Keratinocyte (primary cell): Measurements from ENCODE around the gene ANTXRL. TPM values are rescaled to one million over a fixed set of nuclear protein-coding genes. Genes with fewer than 3 reads are reported as not detected.

Experiments used
- DNase-seq: peaks from one replicate; pipeline ENCODE4 v3.0.0-alpha.2; 2011; ENCODE audit warnings: low read depth, missing footprints, low spot score
- FAIRE-seq: peaks from 2 replicates; lab custom pipeline; 2011; peaks lifted over from hg19 to GRCh38; lab: Jason Lieb, UNC
- H2AFZ ChIP-seq: 2 replicates; pipeline ENCODE4 v1.6.0; 2012; ENCODE audit warnings: low read length, control low read depth, inconsistent platforms; ENCODE audit not compliant: control insufficient read depth
- H3K27ac ChIP-seq: 2 replicates; pipeline ENCODE4 v1.5.1; 2011; ENCODE audit warnings: low read length; ENCODE audit not compliant: control insufficient read depth, insufficient read depth
- H3K27me3 ChIP-seq: 3 replicates; pipeline ENCODE4 v1.6.0; 2011; ENCODE audit warnings: low read length; ENCODE audit not compliant: control insufficient read depth, insufficient read depth; ENCODE audit errors: extremely low read depth
- H3K36me3 ChIP-seq, 2 experiments: 2 replicates in 1 of 2; 3 replicates in 1 of 2; pipeline ENCODE4 v1.5.1; 2011; ENCODE audit warnings: low read length in 2 of 2, mild to moderate bottlenecking in 1 of 2; ENCODE audit not compliant: control insufficient read depth in 2 of 2, insufficient read depth in 2 of 2; ENCODE audit errors: extremely low read depth in 1 of 2
- H3K4me1 ChIP-seq: 3 replicates; pipeline ENCODE4 v1.5.1; 2011; ENCODE audit warnings: low read length; ENCODE audit not compliant: control insufficient read depth, insufficient read depth; ENCODE audit errors: extremely low read depth
- H3K4me2 ChIP-seq: 3 replicates; pipeline ENCODE4 v1.6.0; 2011; ENCODE audit warnings: low read depth, low read length; ENCODE audit not compliant: control insufficient read depth, insufficient read depth; ENCODE audit errors: extremely low read depth
- H3K4me3 ChIP-seq, 3 experiments: fragments of 200-600 bp in 1 of 3; sonication (generic) in 1 of 3; 2 replicates in 2 of 3; 3 replicates in 1 of 3; pipeline ENCODE4 v1.5.1; 2011 to 2016; ENCODE audit warnings: low read length in 3 of 3, mild to moderate bottlenecking in 3 of 3, control low read depth in 2 of 3, inconsistent platforms in 1 of 3, low read depth in 1 of 3, mixed read lengths in 1 of 3, mixed run types in 1 of 3, moderate library complexity in 1 of 3; ENCODE audit not compliant: control insufficient read depth in 2 of 3, insufficient read depth in 2 of 3; ENCODE audit errors: extremely low read depth in 1 of 3
- H3K79me2 ChIP-seq: 2 replicates; pipeline ENCODE4 v1.6.0; 2012; ENCODE audit warnings: low read length; ENCODE audit not compliant: control insufficient read depth, insufficient read depth
- H3K9ac ChIP-seq: 3 replicates; pipeline ENCODE4 v1.6.0; 2011; ENCODE audit warnings: low read length; ENCODE audit not compliant: control insufficient read depth, insufficient read depth; ENCODE audit errors: extremely low read depth
- H3K9me1 ChIP-seq: 3 replicates; pipeline ENCODE4 v1.6.0; 2011; ENCODE audit warnings: low read length; ENCODE audit not compliant: control insufficient read depth, insufficient read depth; ENCODE audit errors: extremely low read depth
- H3K9me3 ChIP-seq: 2 replicates; pipeline ENCODE4 v1.5.1; 2012; ENCODE audit warnings: low read depth, low read length; ENCODE audit not compliant: control insufficient read depth
- H4K20me1 ChIP-seq: 3 replicates; pipeline ENCODE4 v1.6.0; 2011; ENCODE audit warnings: low read length; ENCODE audit not compliant: control insufficient read depth, insufficient read depth; ENCODE audit errors: extremely low read depth
- CTCF ChIP-seq, 3 experiments: IDR thresholded peaks in 1 of 3; conservative IDR thresholded peaks in 1 of 3; optimal IDR thresholded peaks in 1 of 3; 2 replicates in 2 of 3; 3 replicates in 1 of 3; pipeline versions ENCODE3 to v1.5.1; 2011; ENCODE audit warnings: low read length in 3 of 3, mild to moderate bottlenecking in 3 of 3, moderate library complexity in 2 of 3, control low read depth in 1 of 3, inconsistent platforms in 1 of 3; ENCODE audit not compliant: insufficient read depth in 2 of 3; ENCODE audit errors: extremely low read depth in 1 of 3
- EZH2 ChIP-seq: IDR thresholded peaks from one replicate; pipeline ENCODE4 v1.6.1; 2012; ENCODE audit warnings: inconsistent platforms, mild to moderate bottlenecking, low read length, moderate library complexity
- dilution Hi-C: fragments of 300-500 bp; cut with MboI; formaldehyde crosslinking; loops from one replicate; pipeline ENCODE4 v1.7.0; 2020; ENCODE audit warnings: low sequenced_read_pairs; ENCODE audit not compliant: extremely low pct_ligation_motif_present
- polyA plus RNA-seq, 5 experiments: library from polyadenylated mRNA; depleted of rRNA in 3 of 5; stranded (reverse) in 3 of 5; stranded (forward) in 1 of 5; unstranded in 1 of 5; fragments of >200 nt; gene quantifications; 1 replicate in 1 of 5; 2 replicates in 3 of 5; 3 replicates in 1 of 5; pipeline versions ENCODE4 v1.2.1 to v1.2.3, GENCODE V29; 2011 to 2012; ENCODE audit warnings: missing spikeins in 2 of 5, low read depth in 1 of 5, low replicate concordance in 1 of 5

The ANTXRL gene
- polyA plus RNA-seq, 1 donor (not counting 4 experiments of a cell fraction or from before 2014, with no cell fraction given): not detected

- FAIRE-seq (no peak), DNase-seq (no peak)
- no peaks in the 10 kb centered on the region for H3K9me1 ChIP-seq
- no peaks in the 10 kb centered on the region for H3K79me2 ChIP-seq
- no peaks in the 10 kb centered on the region for H3K27me3 ChIP-seq
- H4K20me1 ChIP-seq: no peaks in the 10 kb centered on the region
- TF ChIP-seq CTCF (optimal IDR thresholded peaks at IDR 0.05 in 1 of 3, IDR thresholded peaks at IDR 0.05 in 1 of 3, conservative IDR thresholded peaks at IDR 0.05 in 1 of 3; ENCODE audit: extremely low read depth in 1 of 3, insufficient read depth in 2 of 3, low read length in 3 of 3) (no peak), EZH2 (no peak)
- no peaks in the 10 kb centered on the region for H3K9me3 ChIP-seq
- H3K9ac ChIP-seq: no peak overlapping the region
- H3K36me3 ChIP-seq: no peaks in the 10 kb centered on the region
- no peak overlapping the region for H2AFZ ChIP-seq
- H3K4me2 ChIP-seq: no peak overlapping the region
- peaks cover 13% of the 10 kb centered on the region for H3K4me1 ChIP-seq
- H3K27ac ChIP-seq: no peak overlapping the region
- dilution Hi-C loops: no loop called here
- H3K4me3 ChIP-seq: no peak overlapping the region
Measured at GRCh38 chr10:46317370-46317769, 30.6 kb downstream of the ANTXRL start.

GRCh38 chr10:46317889-46318288 lies 31.1 kb downstream of the ANTXRL start:
- no peak overlapping the region for H3K4me2 ChIP-seq
- H2AFZ ChIP-seq: no peak overlapping the region
- no peak overlapping the region for H3K27ac ChIP-seq
- no peak for TF ChIP-seq CTCF (optimal IDR thresholded peaks at IDR 0.05 in 1 of 3, IDR thresholded peaks at IDR 0.05 in 1 of 3, conservative IDR thresholded peaks at IDR 0.05 in 1 of 3; ENCODE audit: extremely low read depth in 1 of 3, insufficient read depth in 2 of 3, low read length in 3 of 3)
- TF ChIP-seq EZH2: no peak
- no peaks in the 10 kb centered on the region for H4K20me1 ChIP-seq
- no peaks in the 10 kb centered on the region for H3K79me2 ChIP-seq
- no peak overlapping the region for H3K9ac ChIP-seq
- DNase-seq (no peak), FAIRE-seq (no peak)
- no peaks in the 10 kb centered on the region for H3K9me3 ChIP-seq
- H3K36me3 ChIP-seq: no peaks in the 10 kb centered on the region
- dilution Hi-C loops: no loop called here
- peaks cover 13% of the 10 kb centered on the region for H3K4me1 ChIP-seq
- no peaks in the 10 kb centered on the region for H3K9me1 ChIP-seq
- no peak overlapping the region for H3K4me3 ChIP-seq
- no peaks in the 10 kb centered on the region for H3K27me3 ChIP-seq
